ENCODE data around the gene FAM168A. TPM values are rescaled to one million over a fixed set of nuclear protein-coding genes. Genes with fewer than 3 reads are reported as not detected.

The FAM168A gene
- total and polyA plus RNA-seq, 7 donors = 5.3 to 28.6 (median 18.1) TPM

- 9 to 24% (median 15%) methylated on average over 3 of the region's 3 CpGs for WGBS, 3 donors
- H3K4me3 ChIP-seq = peak overlapping the region; percentile 50
- H3K27ac ChIP-seq = peak overlapping the region; percentile 81
- peak; percentile 51 to 86 (median 76) for ATAC-seq
- H3K36me3 ChIP-seq (ENCODE audit: insufficient read depth in 1 of 2, low read depth in 1 of 2) = no peaks in the 10 kb centered on the region
- no peak for TF ChIP-seq CTCF (IDR thresholded peaks at IDR 0.05)
- no peaks in the 10 kb centered on the region for H3K27me3 ChIP-seq (ENCODE audit: insufficient read depth in 3 of 3, low read length in 2 of 3)
- H3K9me3 ChIP-seq = no peaks in the 10 kb centered on the region
- intact Hi-C loops (cut with DNase I) = no loop called here
- H3K4me1 ChIP-seq = peaks cover 58% of the 10 kb centered on the region
- DNase-seq = no peak
These were observed 128.5 kb downstream of the FAM168A start for GRCh38 chr11:73469401-73469800.

GRCh38 chr11:73468590-73469161 lies 129.2 kb downstream of the FAM168A start:
- peak overlapping the region; percentile 50 for H3K4me3 ChIP-seq
- no peak for TF ChIP-seq CTCF (IDR thresholded peaks at IDR 0.05)
- H3K27me3 ChIP-seq (ENCODE audit: insufficient read depth in 3 of 3, low read length in 2 of 3) = no peaks in the 10 kb centered on the region
- no peaks in the 10 kb centered on the region for H3K36me3 ChIP-seq (ENCODE audit: insufficient read depth in 1 of 2, low read depth in 1 of 2)
- H3K9me3 ChIP-seq = no peaks in the 10 kb centered on the region
- WGBS, 3 donors = 40 to 52% (median 40%) methylated on average over 3 of the region's 3 CpGs
- peak overlapping the region; percentile 81 for H3K27ac ChIP-seq
- no peak for DNase-seq
- intact Hi-C loops (cut with DNase I) = no loop called here
- H3K4me1 ChIP-seq = peaks cover 59% of the 10 kb centered on the region
- peak; percentile 64 to 79 (median 71) for ATAC-seq

GRCh38 chr11:73467505-73467904 lies 130.4 kb downstream of the FAM168A start:
- ATAC-seq = peak; percentile 50 to 74 (median 59)
- Histone ChIP-seq H3K9me3 (no peaks in the 10 kb centered on the region), H3K4me1 (peaks cover 59% of the 10 kb centered on the region), H3K27me3 (ENCODE audit: insufficient read depth in 3 of 3, low read length in 2 of 3) (no peaks in the 10 kb centered on the region), H3K27ac (peak overlapping the region; percentile 81), H3K4me3 (peak overlapping the region; percentile 50), H3K36me3 (ENCODE audit: insufficient read depth in 1 of 2, low read depth in 1 of 2) (no peaks in the 10 kb centered on the region)
- DNase-seq = peak in 1 of 2 donors; percentile 52
- TF ChIP-seq CTCF (IDR thresholded peaks at IDR 0.05) = no peak
- WGBS, 3 donors = 2 to 8% (median 2%) methylated on average over 2 of the region's 2 CpGs
- intact Hi-C loops (cut with DNase I) = no loop called here

GRCh38 chr11:73466643-73467042 lies 131.3 kb downstream of the FAM168A start:
- H3K9me3 ChIP-seq = no peaks in the 10 kb centered on the region
- no peaks in the 10 kb centered on the region for H3K27me3 ChIP-seq (ENCODE audit: insufficient read depth in 3 of 3, low read length in 2 of 3)
- peak overlapping the region; percentile 81 for H3K27ac ChIP-seq
- H3K36me3 ChIP-seq (ENCODE audit: insufficient read depth in 1 of 2, low read depth in 1 of 2) = no peaks in the 10 kb centered on the region
- intact Hi-C loops (cut with DNase I) = no loop called here
- H3K4me1 ChIP-seq = peaks cover 65% of the 10 kb centered on the region
- no peak for TF ChIP-seq CTCF (IDR thresholded peaks at IDR 0.05)
- WGBS, 3 donors = 97 to 100% (median 97%) methylated on average over 1 of the region's 1 CpG
- H3K4me3 ChIP-seq = no peak overlapping the region
- DNase-seq (no peak), ATAC-seq (no peak)

GRCh38 chr11:73465871-73466270 lies 132.0 kb downstream of the FAM168A start:
- peaks cover 68% of the 10 kb centered on the region for H3K4me1 ChIP-seq
- intact Hi-C loops (cut with DNase I) = no loop called here
- 42 to 57% (median 48%) methylated on average over 1 of the region's 1 CpG for WGBS, 3 donors
- H3K4me3 ChIP-seq = no peak overlapping the region
- ATAC-seq = no peak
- TF ChIP-seq CTCF (IDR thresholded peaks at IDR 0.05) = no peak
- DNase-seq = no peak
- no peaks in the 10 kb centered on the region for H3K9me3 ChIP-seq
- peak overlapping the region; percentile 3 for H3K27ac ChIP-seq
- no peaks in the 10 kb centered on the region for H3K36me3 ChIP-seq (ENCODE audit: insufficient read depth in 1 of 2, low read depth in 1 of 2)
- no peaks in the 10 kb centered on the region for H3K27me3 ChIP-seq (ENCODE audit: insufficient read depth in 3 of 3, low read length in 2 of 3)
